Stomach (tissue), 9 donors: ENCODE data around the gene GPR158. TPM values are rescaled to one million over a fixed set of nuclear protein-coding genes. Genes with fewer than 3 reads are reported as not detected.

Source experiments
- DNase-seq, 2 donors: peaks; one replicate each; pipeline versions ENCODE4 v3.0.0 to v3.0.0-alpha.2; 2013 to 2019
- H3K27ac ChIP-seq, 5 donors: fragments of 200-600 bp in 4 of 5; sonication (generic) in 4 of 5; one replicate each; pipeline ENCODE4 v1.5.1; 2013 to 2019; ENCODE audit warnings: mild to moderate bottlenecking in 1 of 5, moderate library complexity in 1 of 5
- H3K27me3 ChIP-seq, 3 donors: fragments of 200-600 bp; sonication (generic); one replicate each; pipeline ENCODE4 v1.5.1; 2017 to 2019; ENCODE audit warnings: mixed run types in 1 of 3
- H3K36me3 ChIP-seq, 4 donors: fragments of 200-600 bp; sonication (generic); 1 replicate in 3 of 4; 2 replicates in 1 of 4; pipeline ENCODE4 v1.5.1; 2016 to 2019
- H3K4me1 ChIP-seq, 4 donors: fragments of 200-600 bp; sonication (generic); one replicate each; pipeline ENCODE4 v1.5.1; 2016 to 2019
- H3K4me3 ChIP-seq, 4 donors: fragments of 200-600 bp; sonication (generic) in 3 of 4; one replicate each; pipeline ENCODE4 v1.5.1; 2016 to 2019; ENCODE audit warnings: mild to moderate bottlenecking in 1 of 4
- H3K9me3 ChIP-seq, 4 donors: fragments of 200-600 bp; sonication (generic); one replicate each; pipeline ENCODE4 v1.5.1; 2016 to 2019
- CTCF ChIP-seq, 7 experiments: fragments of 450-650 bp in 4 of 7; fragments of 200-600 bp in 3 of 7; sonication (generic) in 3 of 7; IDR thresholded peaks; one replicate each; pipeline ENCODE4 v1.5.1; 2016 to 2019; ENCODE audit warnings: antibody characterized with exemption in 7 of 7, control low read depth in 2 of 7, mild to moderate bottlenecking in 1 of 7
- EP300 ChIP-seq: sonication (generic); formaldehyde crosslinking; IDR thresholded peaks from one replicate; pipeline ENCODE4 v1.6.1; 2017; ENCODE audit warnings: antibody characterized with exemption
- POLR2A ChIP-seq, 4 donors: fragments of 450-650 bp; IDR thresholded peaks; one replicate each; pipeline ENCODE4 v1.6.1; 2016; ENCODE audit warnings: antibody characterized with exemption in 4 of 4, control low read depth in 2 of 4, mild to moderate bottlenecking in 1 of 4, moderate library complexity in 1 of 4
- POLR2AphosphoS5 ChIP-seq, 3 donors: sonication (generic); formaldehyde crosslinking; IDR thresholded peaks; one replicate each; pipeline ENCODE4 v1.6.1; 2016; ENCODE audit warnings: antibody characterized with exemption in 3 of 3
- WGBS, 5 donors: extraction: QIAGEN DNeasy Blood & Tissue Kit in 3 of 5; methylation state at CpG; one replicate each; pipeline versions ENCODE4 v1.1.5 to v1.1.7; 2013 to 2018; 5-methylcytosine and 5-hydroxymethylcytosine counted together
- intact Hi-C: fragments of 100-400 bp; cut with DNase I; formaldehyde crosslinking; loops from one replicate; pipeline ENCODE4 v1.15.1; 2023; ENCODE audit warnings: low total_unique reads
- polyA plus RNA-seq, 3 donors: library from polyadenylated mRNA; stranded (reverse); fragments of 200-250 nt; gene quantifications; one replicate each; pipeline ENCODE4 v1.2.3, GENCODE V29; 2013
- total RNA-seq, 5 donors: library from RNA; depleted of rRNA; stranded (reverse); fragments of >200 nt; gene quantifications; one replicate each; pipeline versions ENCODE4 v1.1.0 to v1.2.3, GENCODE V29; 2014 to 2016
- donor health status: healthy with polysubstance abuse.
- donor health status: Bipolar disorder and iron deficiency.
- donor health status: healthy.

Gene GPR158
- total and polyA plus RNA-seq, 8 donors = 0.05 to 1.1 (median 0.20) TPM; not detected in 4

GRCh38 chr10:25169740-25170139 is 5.1 kb upstream of the GPR158 start:
- peaks cover 0 to 4% (median 0%) of the 10 kb centered on the region in 4 donors for H3K9me3 ChIP-seq
- no peak for DNase-seq
- intact Hi-C loops = no loop called here
- H3K27ac ChIP-seq = no peak overlapping the region
- H3K36me3 ChIP-seq = no peaks in the 10 kb centered on the region
- H3K4me3 ChIP-seq = no peak overlapping the region
- peaks cover under 1 to 6% (median 6%) of the 10 kb centered on the region in 4 donors for H3K4me1 ChIP-seq
- TF ChIP-seq POLR2AphosphoS5 (IDR thresholded peaks at IDR 0.05) = no peak
- TF ChIP-seq CTCF (IDR thresholded peaks at IDR 0.05) = no peak
- TF ChIP-seq EP300 = no peak
- TF ChIP-seq POLR2A (IDR thresholded peaks at IDR 0.05) = no peak
- 66 to 77% (median 66%) methylated on average over 4 of the region's 4 CpGs for WGBS, 5 donors
- H3K27me3 ChIP-seq = peaks cover 0 to 47% (median 5%) of the 10 kb centered on the region in 3 donors

GRCh38 chr10:25170627-25171026 is 4.2 kb upstream of the GPR158 start:
- WGBS, 5 donors = 55 to 76% (median 66%) methylated on average over 1 of the region's 1 CpG
- intact Hi-C loops = no loop called here
- peaks cover 5 to 55% (median 14%) of the 10 kb centered on the region in 3 donors for H3K27me3 ChIP-seq
- H3K4me1 ChIP-seq = peaks cover 9 to 15% (median 15%) of the 10 kb centered on the region in 4 donors
- no peak for DNase-seq
- H3K36me3 ChIP-seq = no peaks in the 10 kb centered on the region
- TF ChIP-seq CTCF (IDR thresholded peaks at IDR 0.05) = no peak
- TF ChIP-seq POLR2A (IDR thresholded peaks at IDR 0.05) = no peak
- no peak for TF ChIP-seq POLR2AphosphoS5 (IDR thresholded peaks at IDR 0.05)
- TF ChIP-seq EP300 = no peak
- peaks cover 0 to 4% (median 0%) of the 10 kb centered on the region in 4 donors for H3K9me3 ChIP-seq
- H3K4me3 ChIP-seq = no peak overlapping the region
- no peak overlapping the region for H3K27ac ChIP-seq

- Histone ChIP-seq H3K4me1 (peaks cover 10 to 28% (median 25%) of the 10 kb centered on the region in 4 donors), H3K36me3 (no peaks in the 10 kb centered on the region), H3K4me3 (peak overlapping the region; percentile 47 to 76 (median 56)), H3K27me3 (peaks cover 12 to 76% (median 44%) of the 10 kb centered on the region in 3 donors), H3K9me3 (no peaks in the 10 kb centered on the region), H3K27ac (no peak overlapping the region)
- 3 to 9% (median 4%) methylated on average over 9 to 66 of the region's 66 CpGs for WGBS, 5 donors
- intact Hi-C loops = no loop called here
- TF ChIP-seq POLR2AphosphoS5 (IDR thresholded peaks at IDR 0.05) (no peak), POLR2A (IDR thresholded peaks at IDR 0.05) (no peak), EP300 (no peak)
- DNase-seq = peak in 1 of 2 donors; percentile 63
Measured at GRCh38 chr10:25175527-25176420, 973 bp downstream of the GPR158 start.

GRCh38 chr10:25176421-25176968 is 1.7 kb downstream of the GPR158 start:
- intact Hi-C loops = no loop called here
- no peak overlapping the region for H3K27ac ChIP-seq
- no peaks in the 10 kb centered on the region for H3K36me3 ChIP-seq
- DNase-seq = peak in 1 of 2 donors; percentile 11
- peak overlapping the region in 3 of 4 donors; percentile 19 to 76 (median 57) for H3K4me3 ChIP-seq
- peaks cover 12 to 74% (median 44%) of the 10 kb centered on the region in 3 donors for H3K27me3 ChIP-seq
- peaks cover 10 to 28% (median 25%) of the 10 kb centered on the region in 4 donors for H3K4me1 ChIP-seq
- WGBS, 5 donors = 3 to 7% (median 4%) methylated on average over 33 to 36 of the region's 36 CpGs
- TF ChIP-seq EP300 (no peak), CTCF (IDR thresholded peaks at IDR 0.05) (no peak), POLR2A (IDR thresholded peaks at IDR 0.05) (no peak), POLR2AphosphoS5 (IDR thresholded peaks at IDR 0.05) (no peak)
- H3K9me3 ChIP-seq = no peaks in the 10 kb centered on the region
